Inflammatory macrophage treated with lipopolysaccharide for 4 hours (primary cell): ENCODE data around the gene CA10.

Experiments
- DNase-seq: peaks from one replicate; pipeline ENCODE4 v3.0.0-alpha.2; 2020

The CA10 gene

DNA sequence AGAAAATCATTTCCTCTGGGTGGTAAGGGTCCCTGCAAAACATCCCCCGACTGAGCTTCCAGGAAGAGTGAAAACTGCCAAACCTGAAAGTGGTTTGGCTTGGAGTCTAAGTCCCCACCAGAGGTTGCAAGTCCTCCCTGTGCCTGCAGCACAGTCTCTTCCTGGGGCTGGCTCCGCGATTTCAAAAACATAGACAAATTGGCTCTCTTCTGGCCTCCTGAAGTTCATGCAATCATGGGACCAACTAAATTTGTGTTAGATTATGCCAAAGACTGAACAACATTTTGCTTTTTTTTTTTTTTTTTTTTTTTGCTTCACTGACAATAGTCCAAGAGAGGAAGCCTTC lies 447.9 kb downstream of the CA10 start:
- DNase-seq: no peak

DNA sequence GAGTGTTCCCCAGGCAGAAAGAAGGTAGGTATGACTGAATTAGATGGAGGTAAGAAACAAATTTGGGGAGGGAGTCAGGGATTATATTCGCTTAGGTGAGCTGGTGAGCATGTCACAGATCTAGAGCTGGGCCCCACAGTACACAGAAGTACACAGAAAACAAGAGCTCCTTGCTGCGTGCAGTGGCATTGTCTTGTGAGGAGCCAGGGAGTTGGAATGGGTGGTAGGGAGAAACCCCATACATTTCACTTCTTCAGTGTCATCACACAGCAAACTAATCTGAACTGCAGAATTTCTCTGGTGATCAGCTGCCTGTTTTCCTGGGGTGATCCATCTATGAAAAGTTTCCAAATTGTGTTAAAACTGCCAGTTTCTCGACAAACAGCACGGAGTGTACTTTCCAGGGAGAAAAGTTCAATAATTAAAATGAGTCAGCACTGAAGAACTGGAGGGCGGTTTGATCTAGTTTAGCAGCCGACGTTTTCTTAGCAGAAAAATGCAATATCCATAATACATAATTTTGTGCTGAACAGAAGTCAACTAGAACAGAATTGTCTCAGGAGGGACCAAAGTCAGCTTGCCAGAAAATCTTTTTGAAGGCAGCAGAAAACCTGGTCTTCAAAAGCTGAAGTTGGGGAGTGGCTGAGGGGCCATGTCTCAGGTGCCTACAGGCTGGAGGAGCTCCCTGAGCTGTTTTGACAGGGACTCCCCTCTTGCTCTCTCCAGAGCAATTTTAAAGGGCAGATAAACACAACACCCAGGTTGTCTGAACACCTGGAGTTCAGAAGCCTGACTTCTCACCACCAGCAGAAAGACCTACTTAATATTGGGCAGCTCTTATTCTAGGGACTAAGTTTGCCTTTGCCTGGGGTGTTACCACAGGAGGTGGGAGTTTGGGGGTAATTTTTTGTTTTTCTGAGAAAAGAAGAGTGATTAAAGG lies 448.6 kb downstream of the CA10 start:
- DNase-seq: no peak

DNA sequence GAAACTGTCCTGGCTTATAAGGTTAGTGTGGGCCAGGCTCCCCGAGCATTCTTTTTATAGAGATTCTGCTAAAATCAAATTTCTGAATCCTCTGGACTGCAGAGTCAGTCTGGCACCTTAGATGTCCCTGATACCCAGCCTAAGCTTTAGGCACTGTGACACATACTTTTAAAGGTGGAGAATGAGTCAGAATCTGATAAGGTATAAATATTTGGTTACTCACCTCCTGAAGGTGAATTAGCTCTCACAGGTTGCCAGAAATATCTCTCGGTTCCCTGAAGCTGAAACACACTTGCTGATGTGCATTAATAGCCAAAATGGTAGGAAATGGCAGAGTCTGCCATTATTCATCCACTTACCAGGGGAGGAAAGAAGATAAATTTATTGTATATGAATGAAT lies 451.3 kb downstream of the CA10 start:
- no peak for DNase-seq

DNA sequence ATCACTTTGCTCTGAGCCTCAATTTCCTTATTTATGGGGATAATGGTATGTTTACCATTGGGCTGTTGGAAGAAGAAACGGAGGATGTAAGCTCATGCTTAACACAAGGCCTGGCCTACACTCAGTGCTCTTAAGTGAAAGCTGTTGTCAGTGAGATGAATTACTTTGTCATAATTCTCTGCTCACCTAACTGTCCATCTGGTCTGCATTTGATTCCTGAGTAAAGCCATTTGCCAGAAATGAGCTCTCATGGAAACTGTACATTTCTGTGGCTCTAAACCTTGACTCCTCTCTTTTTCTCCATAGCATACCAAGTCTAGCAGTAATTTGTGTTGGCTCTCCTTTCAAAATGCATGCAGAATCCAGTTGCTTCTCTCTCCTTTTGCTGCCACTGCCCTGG lies 452.4 kb downstream of the CA10 start:
- DNase-seq: no peak

DNA sequence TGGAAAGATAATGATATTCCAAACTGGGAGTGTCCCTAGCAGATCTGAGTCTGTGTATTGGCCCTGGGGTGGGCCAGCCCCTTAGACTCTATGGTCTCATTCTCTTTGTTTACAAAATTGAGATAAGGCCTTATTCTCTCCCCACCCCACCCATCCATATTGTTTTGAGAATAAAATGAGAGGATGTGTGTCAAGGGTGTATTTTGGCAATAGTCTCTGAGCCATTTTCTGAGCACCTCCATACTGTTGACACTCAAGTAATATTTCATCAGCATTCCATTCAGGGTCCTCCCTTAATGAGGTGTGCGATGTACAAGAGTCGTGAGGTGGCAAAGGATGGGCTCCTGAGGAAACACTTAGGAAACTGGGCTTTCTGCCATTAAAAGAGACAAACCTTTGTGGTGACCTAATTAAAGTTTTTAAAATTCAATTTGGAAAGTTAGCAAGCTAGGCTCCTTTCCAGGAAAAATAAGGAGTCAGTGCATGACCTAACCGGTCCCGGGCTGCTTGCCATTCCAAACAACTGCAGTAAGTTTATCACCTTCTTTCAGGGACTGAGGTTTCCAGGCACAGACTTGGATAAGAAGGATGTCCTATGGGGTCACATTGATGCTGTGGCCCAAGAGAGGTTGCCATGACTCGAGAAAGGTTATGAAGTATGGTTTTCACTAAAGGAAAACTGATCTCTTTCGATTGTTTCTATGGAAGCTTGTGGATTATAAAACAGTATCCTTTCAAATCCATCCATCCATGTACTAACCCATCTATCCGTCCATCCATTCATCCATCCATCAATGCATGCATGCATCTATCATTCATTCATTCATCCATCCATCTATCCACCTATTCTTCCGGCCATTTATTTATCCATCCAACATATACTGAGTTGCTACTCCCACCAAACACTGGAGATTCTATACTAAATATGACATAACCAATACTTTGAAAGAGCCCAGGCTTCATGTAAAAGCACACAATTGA lies 454.9 kb downstream of the CA10 start:
- no peak for DNase-seq

DNA sequence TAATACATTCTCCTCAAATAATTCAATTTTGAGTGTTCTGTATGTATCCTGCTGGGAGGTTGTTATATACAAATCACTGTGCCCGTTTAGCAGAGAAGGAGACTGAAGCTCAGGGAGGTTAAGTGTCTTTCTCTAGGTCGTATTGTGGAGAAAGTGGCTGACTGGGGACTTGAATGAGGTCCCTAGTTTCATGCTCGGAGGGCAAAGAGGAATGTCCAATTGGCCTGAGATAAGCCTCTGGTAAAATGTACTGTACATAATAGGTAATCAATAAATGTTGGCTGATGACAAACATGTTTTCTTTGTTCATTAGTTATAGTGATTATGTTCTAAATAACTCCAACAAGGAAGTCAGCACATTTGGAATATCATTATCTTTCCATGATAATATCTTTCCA lies 455.6 kb downstream of the CA10 start:
- DNase-seq: no peak

DNA sequence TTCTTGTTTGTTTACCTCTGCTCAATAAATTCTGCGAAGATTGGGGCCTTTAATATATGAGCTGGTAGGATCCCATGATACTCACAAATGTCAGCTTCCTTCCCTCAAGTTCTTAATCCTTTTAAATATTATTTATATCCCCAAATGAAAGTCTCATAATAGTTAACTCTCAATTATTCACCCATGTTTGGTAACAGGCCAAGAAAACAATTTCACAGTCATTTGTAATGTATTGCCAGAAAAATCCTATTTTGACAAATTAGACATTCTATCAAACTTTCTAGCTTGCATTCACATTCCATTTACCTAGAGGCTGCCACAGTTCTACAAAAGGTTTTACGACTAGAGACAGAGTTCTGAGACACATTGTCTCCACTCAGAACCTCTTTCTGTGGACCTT lies 457.0 kb downstream of the CA10 start:
- DNase-seq: no peak

DNA sequence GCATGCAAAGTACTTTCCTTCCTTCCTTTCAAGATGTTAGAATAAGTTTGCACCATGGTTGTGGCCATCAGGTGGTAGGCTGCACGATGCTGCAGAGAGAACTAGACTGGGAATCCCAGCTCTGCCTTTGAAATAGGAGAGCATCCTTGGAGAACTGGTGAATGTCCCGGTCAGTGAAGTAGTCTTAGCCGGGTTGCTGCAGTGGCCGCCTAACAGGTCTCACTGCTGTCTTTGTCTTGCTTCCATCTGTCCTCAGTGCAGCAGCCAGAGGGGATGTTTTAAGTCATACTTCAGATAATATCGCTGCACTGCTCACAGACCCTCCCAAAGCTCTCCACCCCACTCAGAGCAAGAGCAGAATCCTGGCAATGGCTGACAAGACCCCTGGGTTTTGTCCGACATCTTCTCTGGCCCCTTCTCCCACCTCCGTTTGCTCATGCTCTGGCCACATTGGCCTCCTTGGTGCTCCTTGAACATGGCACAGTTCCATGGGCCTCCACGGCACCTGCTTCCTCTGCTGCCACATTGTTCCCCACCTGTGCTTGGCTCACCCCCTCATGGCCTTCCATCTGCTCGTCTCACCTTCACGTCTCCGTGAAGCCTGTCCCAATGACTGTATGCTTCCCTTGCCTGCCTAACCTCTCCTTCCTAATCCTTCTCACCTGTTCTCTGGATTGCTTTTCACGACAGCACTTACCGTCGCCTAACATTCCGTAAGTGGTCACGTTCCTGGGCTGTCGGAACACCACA lies 458.3 kb downstream of the CA10 start:
- DNase-seq: no peak

DNA sequence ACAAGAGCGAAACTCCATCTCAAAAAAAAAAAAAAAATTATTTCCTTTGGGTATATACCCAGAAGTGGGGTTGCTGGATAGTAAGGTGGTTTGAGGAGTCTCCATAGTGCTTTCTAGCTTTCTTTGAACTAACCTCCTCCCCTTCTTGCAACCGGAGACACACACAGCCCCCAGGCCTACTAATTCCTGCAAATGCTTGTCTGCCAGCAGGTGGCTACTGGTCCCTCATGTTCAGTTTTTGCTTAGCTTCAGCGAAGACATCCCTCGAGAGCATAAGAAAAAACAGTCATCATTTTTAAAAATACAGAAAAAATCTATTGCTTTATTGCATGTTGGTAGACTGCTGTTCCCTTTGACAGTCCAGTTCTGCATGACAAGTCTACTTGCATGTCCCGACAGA lies 459.2 kb downstream of the CA10 start:
- no peak for DNase-seq

DNA sequence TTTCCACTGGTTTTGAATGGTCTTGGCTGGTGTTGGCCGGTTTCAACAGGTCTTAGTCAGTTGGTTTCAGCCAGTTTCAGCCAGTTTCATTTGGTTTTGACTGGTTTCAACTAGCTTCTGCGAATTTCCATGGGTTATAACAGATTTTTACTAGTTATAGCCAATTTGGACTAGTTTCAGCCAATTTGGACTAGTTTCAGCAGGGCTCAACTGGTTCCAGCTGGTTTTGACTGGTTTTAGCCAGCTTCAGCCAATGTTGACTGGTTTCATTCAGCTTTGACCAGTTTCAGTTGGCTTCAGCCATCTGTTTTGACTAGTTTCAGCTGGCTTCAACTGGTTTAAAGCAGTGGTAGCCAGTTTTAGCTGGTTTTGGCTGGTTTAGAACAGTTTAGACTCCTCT lies 465.6 kb downstream of the CA10 start:
- DNase-seq: no peak

DNA sequence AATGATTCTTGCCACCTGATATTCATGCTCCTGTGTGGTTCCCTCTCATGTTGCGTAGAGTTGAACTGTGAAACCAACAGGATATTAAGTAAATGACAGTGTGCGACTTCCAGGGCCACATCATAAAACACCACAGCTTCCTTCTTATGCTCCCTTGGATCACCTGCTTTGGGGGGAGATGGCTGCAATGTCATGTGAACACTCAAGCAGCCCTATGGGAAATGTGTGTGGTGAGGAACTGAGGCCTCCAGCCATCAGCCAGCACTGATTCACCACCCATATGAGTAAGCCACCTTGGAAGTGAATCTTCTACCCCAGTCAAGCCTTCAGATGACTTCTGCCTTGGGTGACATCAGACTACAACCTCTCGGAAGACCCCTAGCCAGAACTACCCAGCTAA lies 470.6 kb downstream of the CA10 start:
- DNase-seq: no peak

DNA sequence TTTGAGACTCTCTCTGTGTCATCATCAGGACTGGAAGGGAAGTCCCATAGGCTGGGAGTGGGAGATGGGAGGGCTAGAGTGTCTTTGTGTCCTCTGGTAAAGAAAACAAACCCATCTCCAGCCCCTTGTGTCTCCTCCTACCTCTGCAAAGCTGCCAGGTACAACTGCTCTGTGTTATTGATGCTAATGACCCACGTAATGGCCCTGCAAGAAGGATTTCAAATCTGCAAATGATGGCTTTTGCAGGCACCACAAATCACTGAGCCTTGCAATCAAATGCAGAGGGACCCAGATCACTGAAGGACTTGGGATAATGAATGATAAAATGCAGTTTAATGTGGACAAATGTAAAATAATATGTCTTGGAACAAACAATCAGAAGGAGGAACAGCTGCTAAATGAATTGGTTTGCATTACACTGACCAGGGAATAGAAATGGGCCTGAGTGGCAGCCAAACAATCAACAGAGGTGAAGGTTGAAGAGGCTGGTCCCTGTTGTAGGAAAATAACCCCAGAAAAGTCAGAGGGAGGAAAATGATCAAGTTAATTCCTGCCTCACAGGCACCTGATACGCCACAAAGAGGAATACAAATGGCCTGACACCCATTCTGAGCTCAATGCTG lies 473.1 kb downstream of the CA10 start:
- no peak for DNase-seq

DNA sequence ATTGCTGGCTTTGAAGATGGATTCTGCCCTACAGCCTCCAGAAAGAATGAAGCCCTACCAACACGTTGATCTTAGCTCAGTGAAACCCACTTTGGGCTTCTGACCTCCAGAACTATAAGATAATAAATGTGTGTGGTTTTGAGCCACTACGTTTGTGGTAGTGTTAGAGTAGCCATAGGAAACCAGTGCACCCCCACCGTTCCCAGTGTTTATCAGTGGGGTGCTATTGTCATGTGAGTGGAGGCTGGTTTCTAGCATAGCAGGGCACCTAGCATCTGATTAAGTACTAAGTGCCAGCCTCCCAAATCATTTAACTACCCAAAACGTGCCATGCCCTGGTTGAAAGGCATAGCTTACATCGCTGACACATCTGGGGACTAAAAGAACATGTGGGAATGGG lies 474.3 kb downstream of the CA10 start:
- DNase-seq: no peak

DNA sequence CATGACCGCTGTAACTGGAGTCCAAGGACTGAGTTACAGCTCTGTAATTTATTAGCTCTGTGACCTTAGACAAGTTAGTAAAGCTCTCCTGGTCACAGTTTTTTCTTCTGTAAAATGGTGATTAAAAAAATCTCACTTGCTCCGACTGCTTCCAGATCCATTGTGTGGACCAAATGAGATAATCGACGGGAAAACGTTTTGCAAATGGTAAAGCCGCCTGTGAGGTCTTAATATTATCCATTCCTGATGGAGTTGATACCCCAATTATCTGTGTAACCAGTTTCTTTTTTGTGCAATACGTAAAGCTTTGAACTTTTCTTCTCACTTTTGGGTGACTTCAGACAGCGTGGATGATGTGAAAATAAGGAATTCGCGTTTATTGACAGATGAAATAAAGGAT lies 475.2 kb downstream of the CA10 start:
- DNase-seq: no peak

DNA sequence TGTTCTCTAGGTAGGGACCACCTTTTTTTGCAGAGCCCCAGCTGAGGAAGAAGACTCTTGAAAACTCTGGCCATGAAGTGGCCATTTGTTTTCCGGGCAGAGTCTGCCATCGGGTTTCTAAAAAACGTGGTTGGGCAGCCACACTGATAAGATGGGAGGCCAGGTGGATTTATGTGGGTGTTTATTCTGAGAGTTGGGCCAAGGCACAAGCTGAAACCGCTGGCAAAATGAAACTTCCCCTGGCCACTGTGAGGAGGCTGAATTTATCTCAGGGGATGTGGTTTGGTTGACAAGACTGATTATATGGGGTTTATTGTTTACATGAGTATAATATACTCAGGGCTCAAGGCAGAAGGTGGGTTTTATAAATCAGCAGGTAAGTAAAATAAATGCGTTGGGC lies 476.4 kb downstream of the CA10 start:
- no peak for DNase-seq

DNA sequence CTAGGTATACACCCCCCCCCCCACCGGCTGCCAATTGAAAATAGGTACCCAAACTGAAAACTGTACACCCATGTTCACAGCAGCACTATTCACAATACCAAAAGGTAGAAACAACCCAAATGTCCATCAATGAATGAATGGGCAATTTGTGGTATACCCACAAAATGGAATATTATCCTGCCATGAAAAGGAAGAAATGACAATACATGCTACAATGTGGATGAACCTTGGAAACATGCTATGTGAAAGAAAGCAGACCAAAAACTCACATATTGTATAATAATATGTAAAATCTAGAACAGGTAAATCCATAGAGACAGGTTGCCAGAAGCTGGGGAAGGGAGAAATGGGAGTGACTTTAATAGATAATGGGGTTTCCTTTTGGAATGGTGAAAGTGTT lies 480.6 kb downstream of the CA10 start:
- no peak for DNase-seq

DNA sequence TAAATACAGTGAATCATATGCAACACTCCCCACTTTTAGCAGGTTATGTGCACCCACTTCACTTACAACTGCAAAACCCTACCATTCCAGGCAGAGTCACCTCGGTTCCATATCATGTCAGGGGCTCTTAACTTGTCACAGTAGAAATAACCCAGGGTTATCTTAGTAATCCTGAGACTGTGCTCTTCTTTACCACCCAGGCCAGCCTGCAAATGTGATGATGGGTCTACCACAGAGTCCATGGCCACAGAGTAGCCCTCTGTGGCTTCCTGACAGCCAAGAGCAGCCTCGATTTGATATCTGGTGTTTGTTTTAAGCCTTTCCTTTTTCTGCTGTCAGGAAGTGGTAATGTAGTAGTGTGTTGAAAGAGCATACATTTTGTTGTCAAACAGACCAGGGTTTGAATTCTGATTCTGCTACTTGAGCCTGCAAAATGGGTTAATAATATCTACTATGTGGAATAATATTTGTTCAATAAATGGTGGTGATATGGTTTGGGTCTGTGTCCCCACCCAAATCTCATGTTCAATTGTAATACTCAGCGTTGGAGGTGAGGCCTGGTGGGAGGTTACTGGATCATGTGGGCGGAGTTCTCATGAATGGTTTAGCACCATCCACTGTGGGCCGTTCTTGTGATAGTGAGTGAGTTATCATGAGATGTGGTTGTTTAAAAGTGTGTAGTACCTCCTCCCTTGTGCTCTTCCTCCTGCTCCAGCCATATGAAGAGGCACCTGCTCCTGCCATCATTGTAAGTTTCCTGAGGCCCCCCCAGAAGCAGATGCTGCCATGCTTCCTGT lies 481.6 kb downstream of the CA10 start:
- no peak for DNase-seq

DNA sequence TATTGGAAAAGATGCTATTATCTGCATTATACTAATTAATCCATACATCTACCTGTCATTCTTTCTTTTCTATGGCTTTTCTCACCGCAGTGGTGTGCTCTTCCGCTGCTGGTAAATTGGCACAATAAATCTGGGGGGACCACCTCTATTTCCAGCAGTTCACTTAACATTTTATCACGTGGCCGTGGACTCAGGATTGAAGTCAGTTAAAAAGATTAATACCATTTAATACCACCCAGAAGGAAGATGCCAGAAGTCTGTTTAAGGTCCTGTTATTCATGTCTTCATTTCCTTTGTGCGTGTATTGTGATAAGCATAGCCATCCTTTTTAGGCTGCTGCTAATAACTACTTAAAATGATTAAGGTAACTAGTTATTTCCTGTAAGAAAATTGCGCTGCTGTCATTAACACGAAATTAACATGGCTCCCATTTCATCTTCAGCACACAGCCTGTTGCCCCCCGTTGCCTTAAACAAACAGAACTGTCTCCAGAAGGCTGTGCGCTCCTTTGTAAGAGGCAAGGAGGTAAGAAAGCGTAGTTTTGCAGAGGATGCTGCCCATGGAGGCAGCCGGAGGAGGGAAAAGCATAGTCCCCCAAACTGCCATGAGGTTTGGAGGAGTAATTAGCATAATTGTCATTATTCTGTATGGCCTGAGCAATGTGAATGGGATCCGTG lies 483.8 kb downstream of the CA10 start:
- no peak for DNase-seq

DNA sequence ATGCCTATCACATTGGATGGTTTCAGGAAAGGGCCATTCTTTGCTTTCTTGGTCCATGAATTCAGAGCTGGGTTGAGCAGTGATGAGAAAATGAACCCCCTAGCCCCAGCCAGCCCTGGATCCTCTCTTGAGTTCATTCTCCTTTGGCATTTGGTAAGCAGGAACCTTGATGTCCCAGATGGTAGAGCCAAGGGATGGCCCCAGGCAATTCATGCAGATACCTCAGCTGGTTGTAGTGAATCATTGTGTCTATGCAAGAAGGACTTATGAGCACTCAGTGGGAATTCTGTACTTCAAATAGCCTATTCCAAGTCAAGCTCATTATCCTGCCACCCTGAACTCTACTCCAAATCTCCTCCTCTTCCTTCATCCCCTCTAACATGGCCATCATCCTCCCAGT lies 485.4 kb downstream of the CA10 start:
- no peak for DNase-seq

DNA sequence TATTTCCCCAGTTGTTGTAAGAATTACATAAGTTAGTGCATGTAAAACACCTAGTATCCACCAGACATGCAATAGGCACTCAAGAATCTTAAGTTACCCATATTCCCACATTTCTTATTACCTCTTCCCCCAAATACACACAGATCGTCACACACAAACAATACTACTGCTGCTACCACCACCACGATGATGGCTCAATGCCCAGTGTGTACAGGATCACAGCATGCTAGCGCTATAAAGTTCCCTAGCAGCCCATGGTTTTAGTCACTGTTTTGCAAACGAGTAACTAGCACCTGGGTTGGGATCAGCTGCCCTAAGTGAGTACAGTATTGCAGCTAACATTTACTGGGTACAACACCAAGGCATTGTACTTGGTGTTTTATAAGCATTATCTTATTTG lies 486.4 kb downstream of the CA10 start:
- DNase-seq: no peak

DNA sequence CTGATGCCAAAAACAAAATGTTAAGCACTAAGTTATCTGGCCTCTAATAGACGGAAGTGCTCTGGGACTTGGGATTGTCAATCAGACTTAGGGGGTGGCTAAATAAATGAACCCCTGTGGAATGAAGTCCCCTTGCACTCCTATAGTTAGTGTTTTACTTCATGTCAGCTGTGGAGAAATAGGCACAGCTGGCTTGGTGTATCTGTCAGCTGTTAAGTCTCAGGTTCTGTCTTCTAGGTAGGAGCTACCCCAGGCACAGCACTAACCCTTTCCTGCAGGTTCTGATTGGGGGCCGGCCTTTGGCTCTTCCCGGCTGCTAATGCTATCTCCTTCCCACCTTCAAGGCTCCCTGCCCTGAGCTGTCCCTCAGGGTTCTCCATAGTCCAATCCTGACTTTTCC lies 487.6 kb downstream of the CA10 start:
- no peak for DNase-seq

DNA sequence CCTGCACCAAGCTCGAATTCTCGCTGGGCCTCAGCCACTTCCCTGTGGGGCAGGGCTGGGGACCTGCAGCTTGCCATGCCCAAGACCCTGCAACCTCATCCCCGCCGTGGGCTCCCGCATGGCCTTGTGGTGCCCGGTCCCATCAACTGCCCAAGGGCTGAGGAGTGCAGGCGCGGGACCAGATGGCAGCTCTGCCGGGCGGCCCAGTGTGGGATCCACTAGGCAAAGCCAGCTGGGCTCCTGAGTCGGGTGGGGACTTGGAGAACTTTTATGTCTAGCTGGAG lies 489.6 kb downstream of the CA10 start:
- DNase-seq: no peak
